M059J (cell line): ENCODE results near the gene PCDH9. TPM values are rescaled to one million over a fixed set of nuclear protein-coding genes. Genes with fewer than 3 reads are reported as not detected.

ENCODE experiments used
- DNase-seq: peaks from one replicate; pipeline ENCODE4 v3.0.0-alpha.2; 2012; ENCODE audit warnings: low read depth
- total RNA-seq: library from RNA; depleted of rRNA; stranded (reverse); fragments of >200 nt; shearing (Covaris generic); gene quantifications from 2 replicates; pipeline ENCODE4 v1.2.3, GENCODE V29; 2014

PCDH9 gene
- total RNA-seq, 1 experiment from 2014 or later = 0.05 TPM

DNA sequence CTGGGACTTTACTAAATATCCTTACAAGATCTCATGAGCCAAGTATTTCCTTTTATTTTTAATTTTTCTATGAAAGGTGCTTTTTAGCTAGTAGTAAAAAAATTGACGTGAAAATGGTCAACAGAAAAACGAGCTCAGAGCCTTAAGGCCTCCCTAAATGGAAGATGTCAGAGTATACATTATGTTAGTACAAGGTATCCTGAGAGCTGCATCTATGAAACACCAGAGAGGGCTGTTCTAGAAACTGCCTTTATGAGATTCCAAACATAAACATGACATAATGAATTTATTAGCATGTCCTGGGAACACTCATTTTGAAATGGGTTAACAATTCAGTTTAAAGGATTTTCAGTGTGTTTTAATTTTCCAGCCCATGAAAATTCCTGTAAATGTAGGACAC lies 146.6 kb downstream of the PCDH9 start:
- DNase-seq = no peak

DNA sequence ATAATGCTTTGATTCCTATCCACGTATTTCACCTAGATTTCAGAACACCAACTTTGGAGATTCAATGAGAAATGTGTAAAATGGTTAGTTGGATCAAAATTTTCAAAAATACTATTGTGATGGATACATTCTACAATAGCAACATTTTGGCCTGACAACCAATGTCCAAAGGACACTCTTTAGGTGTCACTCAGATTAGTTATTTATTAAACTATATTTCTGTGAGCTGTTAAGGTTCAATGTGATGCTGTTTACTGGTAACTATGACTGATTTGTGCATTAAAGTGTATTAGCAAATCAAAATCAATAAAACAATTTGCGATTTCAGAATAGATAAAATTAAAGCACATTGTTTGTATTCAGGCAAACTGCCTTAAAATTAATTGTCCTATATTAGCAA lies 149.8 kb downstream of the PCDH9 start:
- no peak for DNase-seq

DNA sequence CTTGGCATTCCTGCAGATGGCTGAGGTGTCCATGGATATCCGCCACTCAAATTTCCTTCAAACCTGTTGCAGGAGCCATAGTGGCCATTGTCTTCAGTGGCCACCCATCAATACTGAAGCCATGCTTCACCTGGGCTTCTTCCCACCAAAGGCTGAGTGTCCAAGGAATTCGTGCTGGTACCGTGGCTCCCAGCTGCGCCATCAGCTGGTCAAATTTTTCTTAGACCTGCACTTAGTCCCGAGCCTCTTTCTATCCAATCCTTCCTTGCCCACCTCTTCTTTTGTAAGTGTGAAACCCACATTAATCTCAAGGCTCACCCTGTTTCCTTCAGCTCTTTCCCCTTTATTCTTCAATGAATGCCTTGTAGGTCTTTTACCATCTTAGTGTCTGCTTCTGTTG lies 152.1 kb downstream of the PCDH9 start:
- no peak for DNase-seq

DNA sequence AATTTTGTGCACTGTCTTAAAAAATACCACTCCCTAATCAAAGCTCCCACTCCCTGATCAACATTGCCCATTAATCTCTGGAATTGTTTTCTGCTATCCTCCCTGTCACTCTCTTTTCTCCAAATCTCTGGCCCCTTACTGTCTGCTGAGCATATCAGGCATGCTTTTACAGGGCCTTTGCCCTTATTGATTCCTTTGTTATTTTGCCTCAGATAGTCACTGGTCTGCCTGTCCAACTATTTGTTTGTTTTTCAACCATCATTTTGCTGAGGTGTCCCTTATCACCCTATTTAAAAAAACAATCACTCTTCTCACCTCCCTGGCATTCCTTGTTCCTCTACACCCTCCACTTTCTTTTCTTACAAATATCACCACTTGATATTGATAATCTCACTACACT lies 153.0 kb downstream of the PCDH9 start:
- no peak for DNase-seq

DNA sequence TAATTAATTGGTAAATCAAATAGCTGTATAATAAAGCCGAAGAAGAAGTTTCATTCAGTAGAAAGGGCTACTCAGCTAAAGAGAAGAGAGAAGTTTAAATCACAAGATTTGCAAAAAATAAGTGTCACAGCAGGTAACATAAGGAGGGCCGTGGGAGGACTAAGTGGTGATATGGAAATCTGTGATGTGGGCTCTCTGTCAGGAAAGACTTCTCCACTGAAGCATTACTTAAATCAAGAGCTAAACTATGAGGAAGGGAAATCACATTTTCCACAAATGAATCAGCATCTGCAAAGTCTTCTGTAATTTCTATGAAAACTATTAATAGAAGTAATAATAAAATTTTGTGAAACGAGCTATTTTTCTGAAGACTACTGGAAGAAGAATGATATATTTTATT lies 153.8 kb downstream of the PCDH9 start:
- DNase-seq = no peak

DNA sequence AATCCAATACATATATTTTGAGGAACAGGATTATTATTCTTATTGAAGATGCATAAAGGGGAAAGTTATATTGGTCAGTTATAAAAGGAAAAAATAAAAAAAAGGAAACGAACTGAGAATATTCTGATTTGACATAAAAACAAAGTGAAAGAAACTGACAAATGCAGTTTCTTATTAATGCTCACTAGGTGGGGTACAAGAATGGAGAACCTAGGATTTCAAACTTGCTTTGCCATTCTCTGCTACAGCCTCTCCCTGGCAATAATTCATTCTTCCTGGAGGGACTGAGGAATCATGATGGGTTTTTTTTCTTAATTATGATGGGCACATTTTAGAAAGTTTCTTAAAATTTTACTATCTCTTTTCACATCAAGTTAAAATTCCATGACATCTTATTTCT lies 154.9 kb downstream of the PCDH9 start:
- DNase-seq = no peak

DNA sequence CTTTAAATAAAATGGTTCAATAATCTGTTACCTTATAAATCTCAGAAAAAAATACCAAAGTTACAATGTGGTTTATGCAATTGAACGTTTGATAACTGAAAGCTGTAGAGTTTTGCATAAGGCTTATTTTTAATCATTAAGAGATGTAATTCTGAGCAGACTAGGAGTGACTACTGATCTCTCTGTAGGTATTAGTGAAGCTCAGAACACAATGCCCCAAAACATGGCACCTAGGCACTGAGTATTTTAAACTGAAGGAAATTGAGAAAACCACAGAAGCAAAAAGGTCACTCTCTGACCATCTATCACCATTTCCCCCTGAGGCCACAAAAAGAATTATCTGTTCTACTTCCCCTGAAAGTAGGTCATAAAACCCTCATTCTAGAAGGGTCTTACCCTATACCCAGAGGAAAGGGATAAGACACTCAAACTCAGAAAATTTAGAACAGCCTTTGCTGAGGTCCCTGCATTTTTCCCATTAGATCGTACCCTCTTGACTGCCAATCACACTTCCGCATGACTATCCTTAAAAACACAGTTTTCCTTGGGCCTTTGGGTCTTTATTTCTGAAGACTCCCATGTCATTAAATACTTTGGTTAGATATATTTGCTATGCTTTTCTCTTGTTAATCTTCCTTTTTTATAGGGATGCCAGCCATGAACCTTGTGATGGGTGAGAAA lies 158.1 kb downstream of the PCDH9 start:
- no peak for DNase-seq

DNA sequence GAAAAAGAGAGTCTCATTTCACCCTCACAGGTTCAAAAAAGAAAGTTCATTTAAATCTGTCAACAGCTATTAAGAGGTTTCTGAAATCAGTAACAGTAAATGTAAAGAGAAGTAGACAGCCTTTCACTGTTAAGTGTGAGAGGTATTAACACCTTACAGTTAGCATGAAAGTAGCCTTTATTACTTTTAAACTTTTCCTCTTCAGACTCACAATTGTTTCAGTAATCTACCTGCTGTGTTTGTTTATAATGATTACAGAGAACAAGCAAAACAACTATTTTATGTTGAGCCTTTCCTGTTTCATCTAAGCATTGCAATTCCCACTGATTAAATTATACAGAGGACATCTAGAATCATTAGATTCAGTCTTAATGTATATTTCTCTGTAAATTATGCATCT lies 159.8 kb downstream of the PCDH9 start:
- DNase-seq = no peak

DNA sequence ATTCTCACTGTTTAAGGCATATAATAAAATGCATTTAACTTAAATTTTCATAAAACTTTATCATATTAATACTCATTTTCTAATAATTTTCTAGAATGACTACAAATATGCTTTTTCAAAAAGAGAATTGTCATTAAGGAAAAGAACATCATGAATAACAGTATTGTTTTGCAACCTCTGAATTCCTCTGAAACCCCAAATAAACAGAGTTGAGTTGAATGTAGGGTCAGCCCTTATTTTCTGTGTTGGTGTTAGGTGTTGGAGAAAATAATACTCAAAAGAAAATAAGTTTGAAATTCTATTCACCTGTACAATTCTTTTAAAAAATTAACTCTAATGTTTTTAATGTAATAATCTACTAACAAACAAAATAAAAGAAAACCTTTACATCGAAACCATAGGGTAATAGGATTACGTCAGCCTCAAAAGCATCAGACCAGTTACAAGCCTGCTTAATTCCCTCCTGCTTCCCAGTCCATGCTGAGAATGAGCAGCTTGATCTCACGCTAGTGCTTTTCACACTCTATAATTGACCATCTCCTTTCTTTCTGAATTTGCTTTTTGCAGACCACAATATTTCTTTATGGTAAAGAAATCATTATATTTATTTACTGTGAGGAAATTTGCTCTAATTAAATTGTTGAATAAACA lies 160.9 kb downstream of the PCDH9 start:
- DNase-seq = no peak

DNA sequence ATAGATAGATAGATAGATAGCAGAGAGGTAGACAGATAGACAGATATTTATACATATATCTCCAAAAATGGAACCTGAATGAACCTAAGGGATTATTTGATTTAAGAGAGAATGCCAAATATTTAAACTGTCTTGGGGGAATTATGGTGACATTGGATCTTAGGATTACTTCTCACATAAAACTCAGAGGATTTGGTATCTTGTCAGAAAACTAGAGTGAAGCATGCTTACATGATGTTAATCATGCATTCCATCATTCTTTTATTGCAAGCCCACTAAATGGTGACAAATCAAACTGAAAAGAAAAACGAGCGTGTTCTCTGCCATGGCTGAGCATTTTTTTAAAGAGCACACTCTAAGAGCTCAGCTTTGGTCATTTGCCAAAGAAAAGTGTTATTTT lies 165.2 kb downstream of the PCDH9 start:
- no peak for DNase-seq

DNA sequence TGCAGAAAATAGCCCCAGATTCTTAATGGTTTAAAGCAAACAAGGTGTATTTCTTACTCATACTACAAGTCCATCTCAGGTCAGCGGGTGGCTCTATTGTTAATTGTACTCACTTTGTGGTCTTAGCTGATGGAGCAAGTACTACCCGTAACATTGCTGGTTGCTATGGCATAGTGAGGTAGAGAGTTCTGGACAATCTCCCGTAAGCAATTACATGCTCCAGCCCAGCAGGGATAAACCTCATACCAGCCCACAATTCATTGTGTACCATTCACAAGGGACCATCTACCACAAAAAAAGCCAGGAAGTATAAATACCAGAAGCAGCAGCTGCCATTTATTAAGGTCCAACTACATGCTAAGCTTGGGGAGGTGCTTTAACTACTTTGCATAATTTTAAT lies 167.1 kb downstream of the PCDH9 start:
- DNase-seq = no peak

DNA sequence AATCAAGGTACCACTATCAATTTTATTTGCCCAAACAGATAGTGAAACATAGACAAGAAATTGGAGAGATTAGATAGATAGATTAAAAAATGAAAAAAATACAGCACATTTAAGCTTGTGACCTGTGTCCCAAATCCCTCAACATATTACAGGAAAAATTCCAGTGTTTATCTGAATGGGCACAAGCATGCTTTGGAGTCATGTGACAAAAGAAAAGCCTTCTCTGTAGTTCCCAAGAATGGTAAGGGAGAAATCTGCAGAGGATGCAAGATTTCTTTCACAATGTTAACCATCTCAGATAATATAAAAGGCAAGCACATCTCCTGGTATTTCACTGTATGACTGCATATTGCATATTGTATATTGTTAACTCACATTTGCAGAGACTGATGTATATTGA lies 168.0 kb downstream of the PCDH9 start:
- DNase-seq = no peak

DNA sequence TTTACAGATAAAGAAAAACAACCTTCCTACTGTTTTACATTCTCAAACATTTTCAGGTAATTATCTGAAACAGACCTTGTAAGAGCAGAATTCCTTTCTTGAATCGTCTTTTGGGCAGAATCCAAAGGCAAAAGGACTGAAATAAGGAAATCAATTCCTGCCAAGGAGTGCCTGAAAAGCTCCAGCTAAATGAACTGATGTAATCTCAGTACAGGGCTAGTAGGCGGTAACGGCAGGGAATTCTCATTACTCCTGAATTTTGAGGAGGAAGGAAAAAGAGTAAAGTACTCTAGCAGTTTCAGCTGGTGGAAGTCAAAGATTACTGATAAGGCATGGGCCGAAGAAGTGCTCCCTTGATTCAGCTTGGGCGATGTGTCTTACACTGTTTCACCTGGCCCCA lies 168.4 kb downstream of the PCDH9 start:
- no peak for DNase-seq

DNA sequence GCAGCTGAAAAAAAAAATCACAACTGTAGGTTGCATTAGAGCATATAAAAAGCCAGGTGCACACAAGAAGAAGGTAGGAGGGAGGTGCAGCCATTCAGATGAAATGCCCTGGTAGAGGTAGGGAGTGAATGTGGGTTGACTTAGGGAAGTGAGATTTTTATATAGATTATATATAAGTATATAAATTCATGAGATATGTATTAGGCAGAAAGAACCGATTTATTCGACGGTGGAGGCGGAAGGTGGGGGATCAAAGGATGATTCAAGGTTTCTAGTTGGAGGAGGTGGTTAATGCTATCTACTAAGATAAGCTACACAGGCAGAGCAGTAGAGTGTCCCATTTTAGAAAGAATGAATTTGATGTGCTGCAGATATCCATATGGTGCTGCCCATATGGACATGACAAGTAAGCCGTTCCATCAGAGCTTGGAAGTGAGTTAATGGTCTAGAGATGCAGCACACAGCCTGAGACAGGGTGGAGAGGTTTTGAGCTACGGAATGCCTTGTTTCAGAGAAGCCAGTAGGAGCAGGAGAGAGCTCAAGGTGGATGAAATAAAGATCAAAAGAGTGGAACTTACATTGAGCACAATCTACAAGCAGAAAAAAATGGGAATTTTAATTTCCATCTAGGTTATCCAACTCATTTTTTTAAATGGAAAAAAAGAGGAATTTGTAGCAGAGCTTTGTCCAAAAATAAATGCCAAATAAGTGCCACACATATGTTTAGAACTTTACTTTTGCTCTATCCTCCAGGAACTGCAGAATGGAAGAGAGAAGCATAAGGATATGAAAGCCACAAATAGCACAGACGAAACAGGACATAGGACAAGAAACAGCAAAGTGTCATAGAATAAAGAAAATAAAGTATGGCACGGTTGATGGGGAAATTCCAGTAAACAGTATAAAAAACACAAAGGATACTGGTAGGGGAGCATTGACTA lies 177.3 kb downstream of the PCDH9 start:
- no peak for DNase-seq

DNA sequence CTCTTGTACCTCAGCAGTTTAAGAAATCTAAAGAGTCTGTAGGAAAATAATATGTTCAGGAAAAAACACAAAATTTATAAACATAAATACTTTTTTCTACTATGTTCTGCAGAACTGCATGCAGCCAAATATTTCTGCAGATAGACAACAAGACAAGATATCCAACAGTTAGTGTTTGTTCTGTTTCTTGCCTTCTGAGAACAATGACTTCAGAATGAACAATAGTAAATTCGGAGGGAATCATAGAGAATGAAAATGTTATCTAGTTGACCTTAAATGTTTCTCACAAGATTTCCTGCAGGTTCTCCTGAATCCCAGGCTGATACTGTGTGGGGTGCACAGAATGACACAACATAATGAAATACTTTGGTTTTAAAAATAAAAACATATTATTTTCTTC lies 180.4 kb downstream of the PCDH9 start:
- DNase-seq = no peak

DNA sequence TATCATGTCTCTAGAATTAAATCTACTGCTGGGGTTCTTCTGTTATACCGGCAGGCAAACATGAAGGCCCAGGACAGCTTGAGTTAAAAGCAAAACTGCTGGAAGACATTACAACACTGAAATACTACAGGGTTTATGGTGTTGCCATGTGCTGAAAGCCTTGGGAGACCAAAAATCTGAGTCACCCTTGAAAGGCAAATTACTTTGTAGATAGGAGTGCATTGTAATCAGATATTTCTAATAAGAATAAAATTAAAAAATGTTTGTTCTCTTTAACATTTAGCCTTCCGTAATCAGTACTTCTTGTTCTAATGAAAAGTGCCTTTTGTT lies 181.3 kb downstream of the PCDH9 start:
- DNase-seq = no peak

DNA sequence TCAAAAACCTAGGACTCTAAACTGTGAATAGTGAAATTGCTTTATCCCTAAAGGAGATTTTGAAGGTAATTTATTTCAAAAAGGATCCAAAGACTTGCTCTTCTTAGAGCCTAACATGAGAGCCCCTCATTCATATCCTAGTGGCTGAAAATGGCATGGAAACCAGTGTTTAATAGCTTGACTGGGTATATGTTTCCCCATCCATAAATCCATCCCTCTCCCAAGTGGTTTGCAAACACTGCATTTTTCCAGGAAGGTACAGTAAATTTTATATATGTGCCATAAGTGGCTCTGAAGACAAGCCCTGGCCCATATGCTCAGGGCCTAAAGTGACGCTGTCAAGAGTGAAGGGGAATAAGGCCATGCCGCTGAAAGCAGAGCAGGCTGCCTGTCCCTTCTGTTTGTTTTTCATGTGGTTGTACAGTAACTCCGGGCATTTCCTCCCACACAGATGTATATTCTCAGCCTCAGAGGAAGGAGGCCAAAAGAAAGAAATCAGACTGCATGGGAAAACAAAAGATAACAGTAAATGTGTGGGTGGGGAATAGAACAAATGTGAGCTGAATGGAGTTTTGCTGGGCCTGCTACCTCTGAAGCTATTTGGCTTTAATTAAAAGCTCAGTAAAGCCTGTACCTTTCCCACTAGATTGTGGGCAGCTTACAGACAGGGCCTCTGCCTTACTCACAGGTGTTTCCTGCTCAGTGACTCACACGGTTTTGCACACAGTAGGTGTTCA lies 181.9 kb downstream of the PCDH9 start:
- no peak for DNase-seq

DNA sequence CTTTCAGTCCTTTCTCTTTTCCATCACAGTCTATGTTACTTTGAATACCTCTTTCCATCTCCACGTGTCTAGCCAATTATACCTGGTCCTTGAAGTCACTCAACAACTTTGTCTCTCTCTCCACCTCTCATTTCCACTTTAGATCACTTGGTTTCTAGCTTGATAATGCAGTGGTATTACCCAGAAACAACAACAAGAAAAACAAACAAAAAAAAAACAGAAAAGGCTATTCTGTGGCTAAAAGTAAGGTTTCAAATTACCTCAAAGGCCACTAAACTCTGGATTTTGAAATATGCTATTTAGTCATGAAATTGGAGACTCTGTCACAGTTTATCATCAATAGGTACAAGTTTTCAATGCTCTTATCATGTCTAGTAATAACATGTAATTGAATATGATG lies 184.8 kb downstream of the PCDH9 start:
- no peak for DNase-seq

DNA sequence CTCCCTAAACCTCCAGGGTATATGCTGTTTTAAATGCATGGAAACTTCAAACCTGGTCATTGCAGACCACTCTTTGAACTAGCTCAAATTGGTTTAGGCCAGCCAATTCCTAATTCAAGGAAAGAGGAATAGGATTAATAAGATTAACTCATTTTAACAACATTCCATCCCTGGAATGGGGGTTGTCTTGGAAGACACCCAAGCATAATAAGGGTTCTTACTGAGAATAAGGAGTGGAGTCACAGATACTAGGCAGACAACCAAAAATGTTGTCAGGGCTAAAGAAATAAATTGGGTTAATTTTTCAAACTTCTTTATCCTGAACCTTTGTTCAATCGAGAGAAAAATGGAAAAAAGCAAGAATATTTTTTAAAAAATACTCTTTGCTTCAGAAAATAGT lies 186.2 kb downstream of the PCDH9 start:
- DNase-seq = no peak

DNA sequence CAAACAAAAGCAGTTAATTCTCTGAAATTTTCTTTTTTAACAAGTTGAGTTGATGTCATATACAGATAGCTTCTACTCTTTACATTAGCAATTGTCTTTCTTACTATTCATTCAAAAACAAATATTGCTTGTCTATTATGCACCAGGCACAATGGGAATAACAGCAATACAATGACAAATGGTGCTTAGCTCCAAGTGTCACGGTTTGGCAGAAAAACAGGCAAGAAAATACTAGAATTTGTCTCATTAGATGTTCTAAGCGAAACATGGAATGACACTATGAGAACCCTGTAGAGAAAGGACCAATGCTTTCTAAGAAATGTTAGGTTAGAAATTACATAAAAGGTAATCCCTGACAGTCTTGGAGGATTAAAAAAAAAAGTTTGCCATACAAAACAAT lies 187.6 kb downstream of the PCDH9 start:
- DNase-seq = no peak

DNA sequence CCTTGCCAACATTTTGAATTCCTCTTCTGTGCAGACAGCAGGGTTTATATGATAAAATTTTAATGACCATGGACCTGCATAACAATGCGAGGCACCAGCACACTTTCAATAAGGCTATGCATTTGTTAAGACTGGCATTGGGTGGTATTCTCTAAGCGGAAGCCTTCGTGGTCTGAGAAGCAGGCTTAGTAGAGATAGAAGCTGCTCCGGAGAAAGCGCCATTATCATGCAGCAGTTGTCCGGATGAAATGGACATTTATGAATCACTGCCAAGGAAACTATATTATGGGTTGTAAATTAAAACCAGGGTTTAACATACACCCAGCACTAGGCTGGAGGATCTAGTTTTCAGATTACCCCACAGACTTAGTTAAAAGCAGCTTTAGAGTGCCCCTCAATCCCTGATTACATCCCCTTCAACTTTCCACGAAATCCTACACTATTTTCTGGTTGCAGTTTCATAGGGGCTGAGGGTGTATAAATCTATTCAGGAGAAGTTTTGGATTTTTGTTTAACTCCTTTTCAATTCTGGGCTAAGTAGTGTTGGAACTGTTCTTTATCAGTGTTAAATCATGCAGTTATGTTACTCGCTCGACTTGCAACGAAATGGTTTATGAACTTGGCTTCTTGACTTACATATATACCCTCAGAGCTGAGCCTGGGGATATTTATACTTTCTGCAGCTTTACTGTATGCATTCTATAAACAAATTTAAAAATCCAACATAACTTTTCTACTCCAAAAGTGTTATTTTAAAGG lies 193.3 kb downstream of the PCDH9 start:
- no peak for DNase-seq

DNA sequence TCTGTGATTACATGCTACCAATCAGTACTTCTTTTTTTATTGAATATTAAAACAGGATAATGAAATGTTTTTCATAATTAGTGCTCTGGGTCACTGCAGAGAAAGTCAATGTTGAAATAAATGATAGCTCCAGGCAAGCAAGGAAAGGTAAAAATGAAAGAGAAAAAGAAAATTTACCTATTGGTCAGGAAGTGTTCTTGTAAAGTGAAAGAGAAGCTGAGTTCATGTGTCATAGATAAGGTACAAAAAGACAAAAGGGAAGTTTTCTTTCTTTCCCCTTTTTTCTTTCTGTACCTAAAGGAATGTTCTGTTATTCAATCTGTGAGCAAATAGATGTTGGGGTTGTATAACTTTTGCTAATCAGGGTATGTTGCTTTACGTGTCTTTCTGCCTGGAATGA lies 197.0 kb downstream of the PCDH9 start:
- no peak for DNase-seq
